ENCODE results near the gene ITGAL. TPM values are rescaled to one million over a fixed set of nuclear protein-coding genes. Genes with fewer than 3 reads are reported as not detected.

The ITGAL gene
- total RNA-seq, 1 experiment from 2014 or later, result not detected

DNA sequence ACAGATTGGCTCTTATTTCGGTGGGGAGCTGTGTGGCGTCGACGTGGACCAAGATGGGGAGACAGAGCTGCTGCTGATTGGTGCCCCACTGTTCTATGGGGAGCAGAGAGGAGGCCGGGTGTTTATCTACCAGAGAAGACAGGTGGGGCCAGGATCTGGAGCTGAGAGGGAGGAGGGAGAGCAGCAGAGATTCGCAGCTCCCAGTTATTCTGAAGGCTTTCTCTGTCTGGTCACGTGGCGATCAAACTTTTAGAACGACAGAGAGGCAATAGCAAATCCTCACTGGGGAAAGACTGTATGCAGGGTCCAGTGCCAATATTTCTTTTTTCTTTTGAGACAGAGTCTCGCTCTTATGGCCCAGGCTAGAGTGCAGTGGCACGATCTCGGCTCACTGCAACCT is 22.2 kb downstream of the ITGAL start:
- no peaks in the 10 kb centered on the region for H3K9me3 ChIP-seq (ENCODE audit: control insufficient read depth, low read depth, low read length)
- no peak overlapping the region for H2BK20ac ChIP-seq (ENCODE audit: low read depth, low read length, poor library complexity, severe bottlenecking)
- no peak overlapping the region for H3K23ac ChIP-seq (ENCODE audit: insufficient read length, low read depth, low read length)
- no peak overlapping the region for H4K5ac ChIP-seq (ENCODE audit: insufficient read length, low read depth, low read length)
- no peak overlapping the region for H3K27ac Mint-ChIP-seq
- no peaks in the 10 kb centered on the region; a peak in 2 of 5 replicates for H3K9me3 Mint-ChIP-seq
- H3K56ac ChIP-seq (ENCODE audit: insufficient read length, low read depth, low read length), result no peak overlapping the region
- H3K4me1 ChIP-seq (ENCODE audit: insufficient read depth, low read length), result no peaks in the 10 kb centered on the region
- H3K9ac ChIP-seq (ENCODE audit: extremely low read depth, insufficient read length, low read length), result no peak overlapping the region
- no peak overlapping the region for H2BK12ac ChIP-seq (ENCODE audit: insufficient read length, low read depth, low read length)
- no peak overlapping the region for H2AK5ac ChIP-seq (ENCODE audit: insufficient read length, low read length)
- WGBS (ENCODE audit: extremely low coverage, insufficient read length, low lambda C conversion rate), result no CpG with 5 or more reads among the region's 12 CpGs
- H3K36me3 Mint-ChIP-seq (ENCODE audit: insufficient read depth in 1 of 3, low read depth in 3 of 3), result no peaks in the 10 kb centered on the region
- TF ChIP-seq, protein P1, sequence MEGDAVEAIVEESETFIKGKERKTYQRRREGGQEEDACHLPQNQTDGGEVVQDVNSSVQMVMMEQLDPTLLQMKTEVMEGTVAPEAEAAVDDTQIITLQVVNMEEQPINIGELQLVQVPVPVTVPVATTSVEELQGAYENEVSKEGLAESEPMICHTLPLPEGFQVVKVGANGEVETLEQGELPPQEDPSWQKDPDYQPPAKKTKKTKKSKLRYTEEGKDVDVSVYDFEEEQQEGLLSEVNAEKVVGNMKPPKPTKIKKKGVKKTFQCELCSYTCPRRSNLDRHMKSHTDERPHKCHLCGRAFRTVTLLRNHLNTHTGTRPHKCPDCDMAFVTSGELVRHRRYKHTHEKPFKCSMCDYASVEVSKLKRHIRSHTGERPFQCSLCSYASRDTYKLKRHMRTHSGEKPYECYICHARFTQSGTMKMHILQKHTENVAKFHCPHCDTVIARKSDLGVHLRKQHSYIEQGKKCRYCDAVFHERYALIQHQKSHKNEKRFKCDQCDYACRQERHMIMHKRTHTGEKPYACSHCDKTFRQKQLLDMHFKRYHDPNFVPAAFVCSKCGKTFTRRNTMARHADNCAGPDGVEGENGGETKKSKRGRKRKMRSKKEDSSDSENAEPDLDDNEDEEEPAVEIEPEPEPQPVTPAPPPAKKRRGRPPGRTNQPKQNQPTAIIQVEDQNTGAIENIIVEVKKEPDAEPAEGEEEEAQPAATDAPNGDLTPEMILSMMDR (conservative IDR thresholded peaks at IDR 0.05), result no peak
- H3K27ac ChIP-seq (ENCODE audit: insufficient read length, low read depth, low read length), result no peak overlapping the region
- no peak overlapping the region for H4K8ac ChIP-seq (replicated peaks; ENCODE audit: insufficient read length, low read depth, low read length)
- no peak overlapping the region for H3T11ph ChIP-seq (ENCODE audit: low read length)
- no peak overlapping the region for H2AFZ ChIP-seq (ENCODE audit: low read length)
- H3K14ac ChIP-seq (ENCODE audit: insufficient read depth, low read length), result no peak overlapping the region
- DNase-seq, result no peak
- peaks cover 7 to 13% of the 10 kb centered on the region in 2 experiments for H3K4me1 Mint-ChIP-seq
- no peaks in the 10 kb centered on the region for H3K27me3 ChIP-seq (ENCODE audit: insufficient read depth, low read length)
- H2BK120ac ChIP-seq (ENCODE audit: low read depth, low read length, poor library complexity, severe bottlenecking), result no peak overlapping the region
- H3K79me1 ChIP-seq (ENCODE audit: insufficient read depth, low read depth, low read length, poor library complexity, severe bottlenecking), result no peaks in the 10 kb centered on the region
- H3K18ac ChIP-seq (ENCODE audit: insufficient read length, low read depth, low read length), result no peak overlapping the region
- no peaks in the 10 kb centered on the region for H3K79me2 ChIP-seq (ENCODE audit: insufficient read depth, low read length)
- H3K27me3 Mint-ChIP-seq (ENCODE audit: low read depth), result peaks cover 15% of the 10 kb centered on the region
- no peaks in the 10 kb centered on the region for H3K23me2 ChIP-seq (ENCODE audit: insufficient read length, low read depth, low read length, poor library complexity, severe bottlenecking)
- no peak overlapping the region for H3K4me2 ChIP-seq (ENCODE audit: insufficient read depth, insufficient read length, low read length)
- no peak overlapping the region for H4K91ac ChIP-seq (ENCODE audit: insufficient read length, low read depth, low read length)
- H4K20me1 ChIP-seq (ENCODE audit: control insufficient read depth, insufficient read depth, insufficient read length), result no peaks in the 10 kb centered on the region
- no peak overlapping the region for H2BK15ac ChIP-seq (ENCODE audit: low read depth, low read length)
- H3K4me3 Mint-ChIP-seq, result no peak overlapping the region
- H3K4ac ChIP-seq (ENCODE audit: low read depth, low read length), result no peak overlapping the region
- H2BK5ac ChIP-seq (ENCODE audit: insufficient read length, low read length), result no peak overlapping the region

All from H9 (cell line).